GM13976 (cell line): ENCODE results near the gene CR2.
A peak's percentile ranks its signal among the peaks of the same experiment; 100 is the strongest.
"Not testable (repeated sequence)": the region's sequence is repeated elsewhere in the genome, so short reads cannot be mapped to it uniquely, and the experiment has no call there.

ENCODE experiments used
- DNase-seq: peaks from one replicate; pipeline ENCODE4 v3.0.0; 2012; ENCODE audit warnings: low spot score
- in situ Hi-C: fragments of 300-500 bp; cut with MboI; formaldehyde crosslinking; loops from one replicate; pipeline ENCODE4 v1.12.0; 2022; ENCODE audit warnings: low sequenced_read_pairs, mixed read lengths, inconsistent platforms; ENCODE audit not compliant: unreplicated experiment
- TF ChIP-seq, protein P1 (sequence below): IDR thresholded peaks from 2 replicates; pipeline ENCODE4 v1.5.1; 2012; ENCODE audit warnings: borderline replicate concordance, mild to moderate bottlenecking; ENCODE audit not compliant: insufficient read depth; ENCODE audit errors: extremely low read depth, missing control alignments, control extremely low read depth

CR2 gene

DNA sequence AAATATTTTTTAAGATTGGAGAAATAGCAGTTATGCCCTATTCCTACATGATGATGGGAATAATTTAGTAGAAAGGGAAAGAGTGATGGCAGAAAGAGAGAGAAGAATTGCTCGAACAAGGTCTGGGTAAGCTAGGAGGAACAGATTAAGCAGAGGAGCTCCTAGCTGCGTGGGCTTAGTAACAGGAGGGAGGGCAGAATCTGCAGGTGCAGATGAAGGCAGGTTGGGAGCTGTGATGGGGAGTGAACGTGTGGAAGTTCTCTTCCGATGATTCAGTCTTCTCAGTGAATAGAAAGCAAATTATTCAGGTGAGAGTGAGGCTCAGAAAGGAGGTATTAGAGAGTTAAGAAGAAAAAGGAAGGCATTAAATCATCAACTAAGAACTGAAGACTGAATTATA, 33.5 kb downstream of the CR2 start:
- in situ Hi-C loops, result loop anchor here (25.0 kb wide), 1 partner anchor 400 kb away; the partner anchor contains the start of gene C4BPB
- TF ChIP-seq, protein P1, sequence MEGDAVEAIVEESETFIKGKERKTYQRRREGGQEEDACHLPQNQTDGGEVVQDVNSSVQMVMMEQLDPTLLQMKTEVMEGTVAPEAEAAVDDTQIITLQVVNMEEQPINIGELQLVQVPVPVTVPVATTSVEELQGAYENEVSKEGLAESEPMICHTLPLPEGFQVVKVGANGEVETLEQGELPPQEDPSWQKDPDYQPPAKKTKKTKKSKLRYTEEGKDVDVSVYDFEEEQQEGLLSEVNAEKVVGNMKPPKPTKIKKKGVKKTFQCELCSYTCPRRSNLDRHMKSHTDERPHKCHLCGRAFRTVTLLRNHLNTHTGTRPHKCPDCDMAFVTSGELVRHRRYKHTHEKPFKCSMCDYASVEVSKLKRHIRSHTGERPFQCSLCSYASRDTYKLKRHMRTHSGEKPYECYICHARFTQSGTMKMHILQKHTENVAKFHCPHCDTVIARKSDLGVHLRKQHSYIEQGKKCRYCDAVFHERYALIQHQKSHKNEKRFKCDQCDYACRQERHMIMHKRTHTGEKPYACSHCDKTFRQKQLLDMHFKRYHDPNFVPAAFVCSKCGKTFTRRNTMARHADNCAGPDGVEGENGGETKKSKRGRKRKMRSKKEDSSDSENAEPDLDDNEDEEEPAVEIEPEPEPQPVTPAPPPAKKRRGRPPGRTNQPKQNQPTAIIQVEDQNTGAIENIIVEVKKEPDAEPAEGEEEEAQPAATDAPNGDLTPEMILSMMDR, result no peak
- no peak for DNase-seq

DNA sequence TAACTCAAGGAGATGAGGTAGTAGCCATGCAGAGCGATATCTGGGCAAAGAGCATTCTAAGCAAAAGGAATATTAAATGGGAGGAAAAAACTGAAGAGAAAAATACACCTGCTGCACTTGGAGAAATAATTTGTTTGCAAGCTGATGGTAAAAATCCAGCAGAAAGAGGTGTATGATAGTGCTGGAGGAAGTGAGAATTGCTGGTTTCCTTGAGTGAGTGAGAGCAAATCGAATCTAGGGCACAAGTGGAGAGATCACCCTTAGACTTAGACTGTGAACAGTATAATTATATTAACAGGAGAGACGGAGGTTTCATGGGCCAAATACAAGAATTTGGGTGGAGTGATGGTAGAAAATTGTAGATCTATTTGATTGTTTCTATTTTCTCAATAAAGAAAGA, 39.1 kb downstream of the CR2 start:
- TF ChIP-seq, protein P1, result no peak
- in situ Hi-C loops, result loop anchor here (25.0 kb wide), 1 partner anchor 406 kb away; the partner anchor contains the start of gene C4BPB
- no peak for DNase-seq

DNA sequence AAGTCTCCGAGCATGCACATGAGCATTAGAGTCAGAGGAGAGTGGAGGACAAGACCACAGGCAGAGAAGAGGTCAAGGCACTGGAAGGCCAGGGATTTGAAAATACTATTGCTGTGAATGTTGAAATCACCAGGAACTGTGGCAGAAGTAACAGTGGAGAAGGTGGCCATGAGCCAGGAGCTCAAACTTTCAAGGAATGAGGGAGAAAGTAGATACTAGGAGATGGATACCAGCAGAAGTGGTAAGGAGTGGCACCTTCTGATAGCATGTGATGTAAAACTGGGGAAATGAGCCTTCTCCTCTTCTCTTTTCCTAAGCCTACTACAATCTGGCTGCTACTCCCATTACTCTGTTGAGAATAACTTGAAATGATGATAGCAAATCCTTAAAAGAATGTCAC, 40.0 kb downstream of the CR2 start:
- in situ Hi-C loops, result loop anchor here (25.0 kb wide), 1 partner anchor 407 kb away; the partner anchor contains the start of gene C4BPB
- TF ChIP-seq, protein P1, result no peak
- DNase-seq, result no peak

DNA sequence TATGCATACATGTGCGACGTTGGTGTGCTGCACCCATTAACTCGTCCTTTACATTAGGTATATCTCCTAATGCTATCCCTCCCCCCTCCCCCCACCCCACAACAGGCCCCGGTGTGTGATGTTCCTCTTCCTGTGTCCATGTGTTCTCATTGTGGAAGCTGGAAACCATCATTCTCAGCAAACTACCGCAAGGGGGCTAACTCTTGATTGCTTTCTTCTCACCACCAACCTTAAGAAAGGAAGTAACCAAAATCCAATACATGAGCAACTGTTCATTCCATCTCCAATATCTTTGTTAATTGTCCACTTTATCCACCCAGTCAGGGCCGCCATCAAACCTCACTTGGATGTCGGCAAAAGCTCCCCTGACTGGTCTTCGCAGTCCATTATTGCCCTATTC, 41.2 kb downstream of the CR2 start:
- in situ Hi-C loops, result loop anchor here (5.0 to 25.0 kb wide), 2 partner anchors 88 to 408 kb away; partner anchors contain the start of gene C4BPB
- DNase-seq, result not testable (repeated sequence)

DNA sequence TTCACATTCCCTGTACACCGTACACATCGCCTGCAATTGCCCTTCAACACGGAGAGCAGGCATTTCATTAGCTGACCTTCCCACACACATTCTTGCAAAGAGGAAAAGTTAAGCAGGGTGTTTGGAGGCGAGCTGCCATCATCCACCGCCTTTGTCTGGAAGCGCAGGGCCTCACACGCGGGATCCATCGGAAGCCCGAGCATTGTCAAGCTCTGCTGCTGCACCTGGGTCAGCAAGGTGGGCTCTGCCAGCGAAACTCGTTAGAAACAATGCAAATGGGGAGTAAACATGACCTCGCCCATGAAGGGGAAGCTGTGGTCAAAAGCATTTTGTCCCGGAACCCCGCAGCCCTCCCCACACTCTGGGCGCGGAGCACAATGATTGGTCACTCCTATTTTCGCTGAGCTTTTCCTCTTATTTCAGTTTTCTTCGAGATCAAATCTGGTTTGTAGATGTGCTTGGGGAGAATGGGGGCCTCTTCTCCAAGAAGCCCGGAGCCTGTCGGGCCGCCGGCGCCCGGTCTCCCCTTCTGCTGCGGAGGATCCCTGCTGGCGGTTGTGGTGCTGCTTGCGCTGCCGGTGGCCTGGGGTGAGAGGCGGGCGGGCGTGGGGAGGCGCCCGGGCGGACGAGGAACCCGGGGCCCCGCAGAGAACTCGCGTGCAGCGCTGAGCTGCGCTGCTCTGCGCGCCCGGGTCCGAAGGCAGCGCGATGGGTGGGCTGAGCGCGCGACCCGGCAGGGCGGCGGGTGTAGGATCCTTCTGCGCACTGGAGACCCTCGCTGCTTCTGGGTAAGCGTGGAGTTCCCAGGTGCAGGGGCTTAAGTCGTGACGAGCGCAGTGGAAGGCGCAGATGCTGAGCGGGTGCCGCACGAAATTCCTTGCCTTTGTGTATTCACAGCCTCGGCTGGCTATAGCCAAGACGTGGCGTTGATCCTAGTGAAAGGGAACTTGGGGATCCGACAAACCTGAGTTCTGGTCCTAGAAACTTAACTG, 42.0 kb downstream of the CR2 start, which contains the start of gene CR1:
CR1 (plus strand) TSS at position 357 of the 992 bp plus-strand sequence; CDS start at position 468, 111 bp downstream.
- DNase-seq, result peak; percentile 58
- in situ Hi-C loops, result loop anchor here (5.0 to 25.0 kb wide), 2 partner anchors 89 to 409 kb away; partner anchors contain the start of gene C4BPB
- TF ChIP-seq, protein P1, result no peak

DNA sequence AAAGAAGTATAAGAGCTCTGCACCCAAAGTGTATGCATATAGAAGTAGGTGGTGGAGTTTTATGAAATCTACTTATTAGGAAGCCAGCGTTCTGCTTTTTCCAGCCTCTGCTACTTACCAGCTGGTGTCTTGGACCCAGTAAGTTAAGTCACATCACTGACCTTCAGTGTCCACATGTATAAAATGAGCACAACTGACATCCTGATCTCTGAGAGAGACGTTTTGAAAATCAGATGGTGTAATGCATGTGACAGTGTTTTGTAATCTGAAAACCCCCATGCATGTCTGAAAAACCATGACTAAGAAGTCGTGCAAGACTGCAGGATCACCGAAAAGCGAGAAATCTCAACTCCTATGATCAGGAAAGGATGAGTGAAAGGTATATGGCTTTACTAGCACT, 43.8 kb downstream of the CR2 start:
- in situ Hi-C loops, result loop anchor here (5.0 to 25.0 kb wide), 2 partner anchors 91 to 411 kb away; partner anchors contain the start of gene C4BPB

More for the DNA sequence above, 43.8 kb downstream of the CR2 start:
- DNase-seq, result no peak
- TF ChIP-seq, protein P1, result no peak
